SK-N-SH treated with all-trans-retinoic acid at 6 μM for 48 hours (cell line): Measurements from ENCODE around the gene CRYBA2.

ENCODE experiments used
- ATAC-seq: fragments of 200-7000 bp; cut with Tn5 transposase; 3 replicates; pipeline ENCODE4 v1.9.1; 2020; ENCODE audit warnings: mild to moderate bottlenecking, moderate library complexity
- BACH2 ChIP-seq: fragments of 250-450 bp; sonication (Bioruptor Pico); IDR thresholded peaks from 2 replicates; pipeline ENCODE4 v1.9.0; 2021; ENCODE audit warnings: mild to moderate bottlenecking, borderline replicate concordance
- CREB5 ChIP-seq: fragments of 250-450 bp; sonication (Bioruptor Pico); IDR thresholded peaks from 2 replicates; pipeline ENCODE4 v1.5.1; 2020; ENCODE audit warnings: low read depth, mild to moderate bottlenecking, moderate library complexity
- CSRNP3 ChIP-seq: fragments of 250-450 bp; sonication (Bioruptor Pico); IDR thresholded peaks from 2 replicates; pipeline ENCODE4 v1.5.1; 2021; ENCODE audit warnings: mild to moderate bottlenecking, moderate library complexity
- GLIS3 ChIP-seq: fragments of 250-450 bp; sonication (Bioruptor Pico); IDR thresholded peaks from 2 replicates; pipeline ENCODE4 v1.5.0; 2020; ENCODE audit warnings: mild to moderate bottlenecking, moderate library complexity
- ISL1 ChIP-seq: fragments of 250-450 bp; sonication (Bioruptor Pico); IDR thresholded peaks from 2 replicates; pipeline ENCODE4 v2.1.2; 2022; ENCODE audit warnings: mild to moderate bottlenecking, moderate library complexity
- PATZ1 ChIP-seq: fragments of 250-450 bp; sonication (Bioruptor Pico); IDR thresholded peaks from 2 replicates; pipeline ENCODE4 v1.8.0; 2020; ENCODE audit warnings: mild to moderate bottlenecking, moderate library complexity, borderline replicate concordance
- POU6F1 ChIP-seq: fragments of 250-450 bp; sonication (Bioruptor Pico); IDR thresholded peaks from 2 replicates; pipeline ENCODE4 v1.8.0; 2021; ENCODE audit warnings: low read depth, mild to moderate bottlenecking, moderate library complexity, borderline replicate concordance
- PPARA ChIP-seq: fragments of 250-450 bp; sonication (Bioruptor Pico); IDR thresholded peaks from 2 replicates; pipeline ENCODE4 v1.5.0; 2020; ENCODE audit warnings: mild to moderate bottlenecking, borderline replicate concordance
- RARB ChIP-seq: fragments of 250-450 bp; sonication (Bioruptor Pico); IDR thresholded peaks from 2 replicates; pipeline ENCODE4 v1.8.0; 2021; ENCODE audit warnings: mild to moderate bottlenecking, moderate library complexity
- SNAI2 ChIP-seq: fragments of 250-450 bp; sonication (Bioruptor Pico); IDR thresholded peaks from 2 replicates; pipeline ENCODE4 v1.5.0; 2020; ENCODE audit warnings: mild to moderate bottlenecking, moderate library complexity
- TOX ChIP-seq: fragments of 250-450 bp; sonication (Bioruptor Pico); IDR thresholded peaks from 2 replicates; pipeline ENCODE4 v1.8.0; 2021; ENCODE audit warnings: mild to moderate bottlenecking, moderate library complexity, borderline replicate concordance
- TSHZ2 ChIP-seq: fragments of 250-450 bp; sonication (Bioruptor Pico); IDR thresholded peaks from 2 replicates; pipeline ENCODE4 v1.5.0; 2020; ENCODE audit warnings: mild to moderate bottlenecking, moderate library complexity
- ZC3H10 ChIP-seq: fragments of 250-450 bp; sonication (Bioruptor Pico); IDR thresholded peaks from 2 replicates; pipeline ENCODE4 v1.5.1; 2021; ENCODE audit warnings: mild to moderate bottlenecking, moderate library complexity
- ZFP3 ChIP-seq: fragments of 250-450 bp; sonication (Bioruptor Pico); IDR thresholded peaks from 2 replicates; pipeline ENCODE4 v1.5.0; 2020; ENCODE audit warnings: mild to moderate bottlenecking, moderate library complexity
- ZNF565 ChIP-seq: fragments of 450-650 bp; formaldehyde crosslinking; conservative IDR thresholded peaks from 2 replicates; pipeline ENCODE4 v1.5.0; 2020; ENCODE audit warnings: low read depth, mild to moderate bottlenecking, moderate library complexity
- ZNF70 ChIP-seq: fragments of 450-650 bp; formaldehyde crosslinking; IDR thresholded peaks from 2 replicates; pipeline ENCODE4 v1.5.0; 2020; ENCODE audit warnings: mild to moderate bottlenecking, moderate library complexity

The CRYBA2 gene

GRCh38 chr2:218961651-218962570 is 31.3 kb downstream of the CRYBA2 start (continued):
- TF ChIP-seq ISL1 (no peak), ZNF70 (no peak), RARB (no peak)

- ATAC-seq: no peak
These were observed 32.0 kb downstream of the CRYBA2 start for GRCh38 chr2:218961229-218961628.

More at GRCh38 chr2:218961229-218961628, 32.0 kb downstream of the CRYBA2 start:
- TF ChIP-seq TSHZ2 (CRISPR knock-in tag) (no peak), ZNF70 (no peak), ZC3H10 (CRISPR knock-in tag) (no peak), TOX (CRISPR knock-in tag) (no peak), PPARA (CRISPR knock-in tag) (no peak), ISL1 (no peak), POU6F1 (no peak), ZFP3 (CRISPR knock-in tag) (no peak), ZNF565 (CRISPR knock-in tag) (no peak), CSRNP3 (CRISPR knock-in tag) (no peak), SNAI2 (no peak), BACH2 (CRISPR knock-in tag) (no peak), GLIS3 (CRISPR knock-in tag) (no peak), CREB5 (CRISPR knock-in tag) (no peak), PATZ1 (CRISPR knock-in tag) (no peak)
